HG03439 (cell line): ENCODE measurements around the gene DOCK10.

Experiments used
- ATAC-seq: cut with Tn5 transposase; IDR thresholded peaks from one replicate; pipeline ENCODE4 v1.9.1; 2021; ENCODE audit warnings: mild to moderate bottlenecking, moderate library complexity; ENCODE audit not compliant: unreplicated experiment

DOCK10 gene

GRCh38 chr2:224734949-224735348, 307.3 kb downstream of the DOCK10 start:
- ATAC-seq: no peak

- no peak for ATAC-seq
Measured at GRCh38 chr2:224731665-224732064, 310.6 kb downstream of the DOCK10 start.

- no peak for ATAC-seq
Measured at GRCh38 chr2:224729435-224729834, 312.8 kb downstream of the DOCK10 start.

DNA sequence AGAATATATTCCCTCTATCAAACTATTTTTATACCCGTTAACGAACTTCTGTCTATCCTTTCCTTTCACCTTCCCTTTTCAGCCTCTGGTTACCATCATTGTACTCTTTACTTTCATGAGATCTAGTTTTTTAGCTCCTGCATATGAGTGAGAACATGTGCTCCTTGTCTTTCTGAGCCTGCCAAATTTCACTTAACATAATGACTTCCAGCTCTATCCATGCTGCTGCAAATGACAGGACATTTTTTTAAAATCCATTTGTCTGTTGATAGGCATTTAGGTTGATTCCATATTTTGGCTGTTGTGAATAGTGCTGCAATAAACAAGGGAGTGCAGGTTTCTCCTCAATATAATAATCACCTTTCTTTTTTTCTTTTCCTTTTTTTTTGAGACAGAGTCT, 317.9 kb downstream of the DOCK10 start:
- no peak for ATAC-seq

DNA sequence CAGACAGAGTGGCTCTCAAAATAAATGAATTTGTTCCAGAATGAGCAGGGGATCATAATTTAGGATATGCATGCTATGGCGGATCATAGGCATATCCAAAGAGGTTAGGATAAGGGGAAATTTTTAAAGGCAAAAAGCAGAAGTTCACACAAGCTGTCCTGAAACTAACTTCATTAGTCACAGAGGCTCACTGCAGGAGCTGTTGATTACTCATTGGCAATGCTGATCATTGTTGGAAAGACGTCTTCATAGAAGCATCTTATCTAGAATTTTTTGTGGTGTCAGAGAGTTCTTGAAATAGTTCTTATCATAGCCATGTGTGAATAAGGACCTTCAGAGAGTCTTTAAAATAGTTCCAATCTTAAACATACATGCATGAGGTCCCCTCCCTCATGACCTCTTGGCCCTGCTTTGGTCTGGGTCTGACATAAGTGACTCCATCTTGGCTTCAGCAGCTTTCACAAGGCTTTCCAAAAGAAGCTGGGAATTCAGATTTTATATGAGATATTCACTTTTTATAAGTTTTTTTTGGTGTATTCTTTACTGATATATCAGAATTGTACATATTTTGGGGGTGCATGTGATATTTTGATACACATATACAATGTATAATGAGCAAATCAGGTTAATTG, 318.6 kb downstream of the DOCK10 start:
- no peak for ATAC-seq

- no peak for ATAC-seq
Measured at GRCh38 chr2:224722770-224723169, 319.5 kb downstream of the DOCK10 start.

DNA sequence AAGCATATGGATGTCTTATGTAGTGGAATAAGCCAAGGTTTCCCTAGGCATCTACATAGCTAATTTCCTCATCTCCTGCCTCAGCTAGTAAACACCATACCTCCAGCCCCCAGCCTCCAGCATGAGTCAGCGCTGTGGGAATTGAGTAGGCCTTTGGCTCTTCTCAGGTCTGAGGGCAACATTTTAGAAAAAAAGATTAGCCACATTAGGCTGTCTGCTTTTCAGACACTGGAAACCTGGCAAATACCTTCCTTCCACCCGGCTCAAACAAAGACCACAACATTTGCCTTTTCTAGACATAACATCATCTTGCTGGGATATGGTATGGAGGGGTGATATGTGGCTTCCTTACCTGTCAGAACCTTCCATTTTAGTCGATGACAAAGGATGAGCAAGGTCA, 320.0 kb downstream of the DOCK10 start:
- ATAC-seq: no peak

- ATAC-seq: no peak
Measured at GRCh38 chr2:224716921-224717320, 325.3 kb downstream of the DOCK10 start.

- no peak for ATAC-seq
Measured at GRCh38 chr2:224716201-224716600, 326.1 kb downstream of the DOCK10 start, which contains the start of gene CCDC195. CCDC195 (minus strand) TSS chr2:224716365; CDS start chr2:224716365, 0 bp downstream.
